K562 (cell line): ENCODE data around the gene PGBD4. TPM values are rescaled to one million over a fixed set of nuclear protein-coding genes. Genes with fewer than 3 reads are reported as not detected.

Experiments
- ATAC-seq: fragments of 200-7000 bp; cut with Tn5 transposase; 3 replicates; pipeline ENCODE4 v1.9.1; 2020; ENCODE audit warnings: moderate library complexity
- BruUV-seq: library from RNA; stranded (reverse); fragments of 400-500 nt; replicated peaks from 2 replicates; lab custom pipeline; 2021; lab: Mats Ljungman, UMichigan
- CTCF ChIA-PET: fragments of 300-600 bp; formaldehyde crosslinking; extraction: SDS; loops from one replicate; lab custom pipeline; 2021; ENCODE audit warnings: low intra/inter-chr PET ratio; lab: Yijun Ruan, JAX
- POLR2A ChIA-PET: fragments of 300-600, 350-650 bp; sonication (Branson Sonifier 250); formaldehyde crosslinking; extraction: SDS; loops from one replicate; lab custom pipeline; 2021; ENCODE audit warnings: antibody characterized with exemption, inconsistent platforms; lab: Yijun Ruan, JAX
- DNase-seq, 4 experiments: peaks; one replicate each; pipeline versions ENCODE4 v3.0.0 to v3.0.0-alpha.2; 2011 to 2018; ENCODE audit warnings: low spot score in 3 of 4, mixed read lengths in 3 of 4; ENCODE audit errors: extremely low read depth in 1 of 4
- FAIRE-seq: peaks from 2 replicates; lab custom pipeline; 2011; peaks lifted over from hg19 to GRCh38; lab: Jason Lieb, UNC
- H2AFZ ChIP-seq: 2 replicates; pipeline ENCODE4 v1.6.0; 2011; ENCODE audit warnings: low read depth, low read length, control low read depth, inconsistent platforms
- H3K27ac ChIP-seq: fragments of 200-600 bp; 3 replicates; pipeline ENCODE4 v1.8.0; 2011; ENCODE audit warnings: low read depth, mild to moderate bottlenecking, control low read depth, inconsistent platforms, low read length, moderate library complexity, mixed read lengths; ENCODE audit errors: extremely low read depth
- H3K27me3 ChIP-seq, 2 experiments: fragments of 300-600 bp in 1 of 2; 2 replicates in 1 of 2; 3 replicates in 1 of 2; pipeline versions ENCODE4 v1.6.0 to v1.8.0; 2011; ENCODE audit warnings: inconsistent platforms in 2 of 2, low read length in 2 of 2, mild to moderate bottlenecking in 1 of 2, mixed read lengths in 1 of 2, moderate library complexity in 1 of 2; ENCODE audit not compliant: control insufficient read depth in 2 of 2, insufficient read depth in 2 of 2
- H3K36me3 ChIP-seq: fragments of 300-600 bp; 3 replicates; pipeline ENCODE4 v1.8.0; 2011; ENCODE audit warnings: mild to moderate bottlenecking, low read length, inconsistent platforms; ENCODE audit not compliant: control insufficient read depth, insufficient read depth
- H3K4me1 ChIP-seq, 2 experiments: fragments of 200-600 bp in 1 of 2; replicated peaks in 1 of 2; 2 replicates in 1 of 2; 3 replicates in 1 of 2; pipeline versions ENCODE4 v1.5.1 to v1.8.0; 2011; ENCODE audit warnings: inconsistent platforms in 2 of 2, low read length in 2 of 2, mild to moderate bottlenecking in 1 of 2, mixed read lengths in 1 of 2, moderate library complexity in 1 of 2; ENCODE audit not compliant: control insufficient read depth in 2 of 2, insufficient read depth in 2 of 2
- H3K4me2 ChIP-seq: 2 replicates; pipeline ENCODE4 v1.6.1; 2011; ENCODE audit warnings: low read length, control low read depth, inconsistent platforms, mixed read lengths; ENCODE audit not compliant: insufficient read depth
- H3K4me3 ChIP-seq: fragments of 200-600 bp; sonication (generic), shearing (Covaris generic); 2 replicates; pipeline ENCODE4 v1.5.1; 2016; ENCODE audit warnings: control low read depth, inconsistent platforms
- H3K79me2 ChIP-seq: fragments of 200-600 bp; 3 replicates; pipeline ENCODE4 v1.8.0; 2011; ENCODE audit warnings: low read length, inconsistent platforms; ENCODE audit not compliant: control insufficient read depth, insufficient read depth
- H3K9ac ChIP-seq, 2 experiments: 2 replicates each; pipeline versions ENCODE4 v1.6.0 to v1.6.1; 2011; ENCODE audit warnings: low read depth in 2 of 2, low read length in 2 of 2, control low read depth in 1 of 2, inconsistent platforms in 1 of 2, mild to moderate bottlenecking in 1 of 2, mixed read lengths in 1 of 2; ENCODE audit not compliant: insufficient read depth in 1 of 2
- H3K9me1 ChIP-seq: one replicate; pipeline ENCODE4 v1.6.0; 2011; ENCODE audit warnings: inconsistent platforms, mild to moderate bottlenecking, low read length, moderate library complexity; ENCODE audit not compliant: control insufficient read depth, insufficient read depth
- H3K9me3 ChIP-seq: replicated peaks from 2 replicates; pipeline ENCODE4 v1.5.1; 2011; ENCODE audit warnings: low read depth, low read length, inconsistent platforms; ENCODE audit not compliant: control insufficient read depth, insufficient read depth
- H4K20me1 ChIP-seq: replicated peaks from 2 replicates; pipeline ENCODE4 v1.6.1; 2011; ENCODE audit warnings: low read length, inconsistent platforms, mixed read lengths; ENCODE audit not compliant: control insufficient read depth, insufficient read depth
- E2F6 ChIP-seq, 2 experiments: IDR thresholded peaks; 2 replicates each; pipeline ENCODE4 v1.6.1; 2011; ENCODE audit warnings: borderline replicate concordance in 1 of 2, control low read depth in 1 of 2, low read depth in 1 of 2, low read length in 1 of 2, mild to moderate bottlenecking in 1 of 2, mixed read lengths in 1 of 2, moderate library complexity in 1 of 2; ENCODE audit not compliant: insufficient read depth in 1 of 2, insufficient read length in 1 of 2, poor library complexity in 1 of 2, severe bottlenecking in 1 of 2; ENCODE audit errors: extremely low read depth in 1 of 2
- ELF4 ChIP-seq: fragments of 450-650 bp; formaldehyde crosslinking; IDR thresholded peaks from 2 replicates; pipeline ENCODE4 v1.4.0; 2022; ENCODE audit warnings: missing genetic modification characterization
- EWSR1 ChIP-seq: fragments of 450-650 bp; IDR thresholded peaks from 2 replicates; pipeline ENCODE4 v1.6.1; 2018; ENCODE audit warnings: borderline replicate concordance, mild to moderate bottlenecking, low read depth, moderate library complexity; ENCODE audit not compliant: partially characterized antibody
- PCBP1 ChIP-seq: fragments of 200-400 bp; formaldehyde crosslinking; IDR thresholded peaks from 2 replicates; pipeline ENCODE4 v1.6.1; 2018; ENCODE audit warnings: mild to moderate bottlenecking, low read depth, low read length; ENCODE audit not compliant: poor library complexity, severe bottlenecking
- PRDM10 ChIP-seq: fragments of 450-650 bp; IDR thresholded peaks from 2 replicates; pipeline ENCODE4 v1.6.1; 2018; ENCODE audit not compliant: partially characterized antibody
- SMARCA5 ChIP-seq: fragments of 450-650 bp; IDR thresholded peaks from 2 replicates; pipeline ENCODE4 v1.6.1; 2016
- ZBTB11 ChIP-seq, 3 experiments: fragments of 200-800 bp in 1 of 3; fragments of 250-450 bp in 1 of 3; fragments of 450-650 bp in 1 of 3; sonication (Bioruptor Pico) in 1 of 3; sonication (Bioruptor generic) in 1 of 3; formaldehyde crosslinking in 1 of 3; IDR thresholded peaks; 2 replicates each; pipeline versions ENCODE4 v1.6.1 to v1.8.0; 2016 to 2022; ENCODE audit warnings: mild to moderate bottlenecking in 2 of 3, missing genetic modification characterization in 2 of 3, missing compliant biosample characterization in 1 of 3, moderate library complexity in 1 of 3
- WGBS: fragments of 100-300 bp; shearing (Covaris generic); methylation state at CpG from one replicate; pipeline ENCODE4 v1.1.6; 2016; ENCODE audit warnings: low coverage, mixed read lengths; ENCODE audit not compliant: insufficient coverage; ENCODE audit errors: missing lambda C conversion rate; 5-methylcytosine and 5-hydroxymethylcytosine counted together
- in situ Hi-C: fragments of 300-500 bp; cut with MboI; formaldehyde crosslinking; loops from 4 replicates; pipeline ENCODE4 v1.15.0; 2018; ENCODE audit warnings: inconsistent platforms, mixed read lengths
- intact Hi-C: fragments of 100-400 bp; cut with micrococcal nuclease; formaldehyde crosslinking; loops from 2 replicates; pipeline ENCODE4 v1.14.2; 2022
- polyA plus RNA-seq, 8 experiments: library from polyadenylated mRNA; depleted of rRNA in 4 of 8; stranded (reverse) in 5 of 8; unstranded in 3 of 8; fragments of >200 nt; fragmentation: Nextera tagmentation in 2 of 8; fragmentation: Illumina TruSeq in 1 of 8; extraction: Ambion mirVana in 2 of 8; extraction: Trizol in 1 of 8; gene quantifications; 2 replicates each; pipeline versions ENCODE4 v1.2.1 to v1.2.3, GENCODE V29; 2011 to 2014; ENCODE audit warnings: inconsistent platforms in 1 of 8, missing spikeins in 1 of 8
- total RNA-seq, 7 experiments: library from RNA; depleted of rRNA in 6 of 7; stranded (reverse); fragments of >200 nt in 6 of 7; fragmentation: Illumina TruSeq in 2 of 7; extraction: Trizol in 2 of 7; gene quantifications; 2 replicates each; pipeline versions ENCODE4 v1.2.1 to v1.2.3, GENCODE V29; 2011 to 2021; ENCODE audit warnings: low replicate concordance in 1 of 7
- TF ChIP-seq, protein P1 (sequence below): sonication (generic); formaldehyde crosslinking; IDR thresholded peaks from 2 replicates; pipeline ENCODE4 v1.8.0; 2022; ENCODE audit warnings: missing genetic modification reagents, mild to moderate bottlenecking, moderate library complexity, borderline replicate concordance

PGBD4 gene
- total and polyA plus RNA-seq, 9 of the 15 experiments (the other 6 are each of a cell fraction or from before 2014, with no cell fraction given): 2.1 to 4.9 (median 2.7) TPM

DNA sequence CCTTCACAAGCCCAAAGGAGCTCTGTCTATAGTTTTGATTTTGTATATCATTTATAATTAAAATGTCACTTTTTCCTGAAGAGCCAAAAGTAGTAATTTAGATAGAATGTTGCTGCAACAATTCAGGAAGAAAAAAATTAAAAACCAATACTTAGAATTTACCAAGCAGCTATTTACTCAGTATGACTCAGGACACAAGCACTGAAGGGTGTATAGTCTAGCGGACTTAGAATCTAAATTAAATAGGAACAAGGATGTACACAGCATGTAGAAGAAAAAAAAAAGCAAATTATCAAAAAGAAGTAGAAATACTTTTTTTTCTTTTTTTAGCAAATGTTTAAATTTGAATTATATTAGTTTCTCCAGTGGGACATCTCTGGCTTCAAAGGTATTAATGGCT, 31.6 kb downstream of the PGBD4 start:
- POLR2A ChIA-PET: interaction anchor here (0.6 to 1.1 kb wide), 3 partner anchors 8 to 175 kb away, joined by 3 read pairs; no protein-coding TSS in a partner anchor
- Histone ChIP-seq H3K9me1 (no peaks in the 10 kb centered on the region), H4K20me1 (no peaks in the 10 kb centered on the region), H3K4me1 (no peaks in the 10 kb centered on the region), H3K27ac (no peak overlapping the region), H2AFZ (no peak overlapping the region), H3K36me3 (no peaks in the 10 kb centered on the region), H3K4me3 (no peak overlapping the region), H3K9me3 (no peaks in the 10 kb centered on the region), H3K79me2 (no peaks in the 10 kb centered on the region), H3K4me2 (no peak overlapping the region), H3K9ac (no peak overlapping the region), H3K27me3 (no peaks in the 10 kb centered on the region)
- in situ Hi-C loops: no loop called here
- ATAC-seq: no peak
- no peak for TF ChIP-seq PRDM10
- TF ChIP-seq, protein P1, sequence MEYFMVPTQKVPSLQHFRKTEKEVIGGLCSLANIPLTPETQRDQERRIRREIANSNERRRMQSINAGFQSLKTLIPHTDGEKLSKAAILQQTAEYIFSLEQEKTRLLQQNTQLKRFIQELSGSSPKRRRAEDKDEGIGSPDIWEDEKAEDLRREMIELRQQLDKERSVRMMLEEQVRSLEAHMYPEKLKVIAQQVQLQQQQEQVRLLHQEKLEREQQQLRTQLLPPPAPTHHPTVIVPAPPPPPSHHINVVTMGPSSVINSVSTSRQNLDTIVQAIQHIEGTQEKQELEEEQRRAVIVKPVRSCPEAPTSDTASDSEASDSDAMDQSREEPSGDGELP: no peak
- no peak for TF ChIP-seq E2F6 (IDR thresholded peaks at IDR 0.05; ENCODE audit: borderline replicate concordance in 1 of 2, extremely low read depth in 1 of 2, insufficient read depth in 1 of 2, insufficient read length in 1 of 2, low read depth in 1 of 2, low read length in 1 of 2, poor library complexity in 1 of 2, severe bottlenecking in 1 of 2)
- TF ChIP-seq SMARCA5: no peak
- TF ChIP-seq EWSR1: no peak
- no peak for TF ChIP-seq ZBTB11 (CRISPR knock-in tag; IDR thresholded peaks at IDR 0.05)
- TF ChIP-seq ELF4 (CRISPR knock-in tag): no peak
- no peak for TF ChIP-seq PCBP1
- no TSS peak for BruUV-seq
- CTCF ChIA-PET: no interaction called here
- no peak for DNase-seq
- no peak for FAIRE-seq
- intact Hi-C loops: no loop called here
- 100% methylated on average over 1 of the region's 1 CpG for WGBS
